Stimulated activated CD4-positive, alpha-beta T cell treated with anti-CD3 and anti-CD28 coated beads, Interleukin-2, amount 100 ng/mL, for 4 hours (primary cell): ENCODE data around the gene PNPLA2.

Experiments used
- DNase-seq: peaks from one replicate; pipeline ENCODE4 v3.0.0-alpha.2; 2020; ENCODE audit warnings: low read depth

The PNPLA2 gene

GRCh38 chr11:831118-831864 is 12.6 kb downstream of the PNPLA2 start:
- DNase-seq: no peak

GRCh38 chr11:831961-832528 is 13.3 kb downstream of the PNPLA2 start:
- no peak for DNase-seq

GRCh38 chr11:832529-833113 is 13.9 kb downstream of the PNPLA2 start, which contains the start of gene CD151:
TSS of gene CD151 (plus strand) at chr11:832952. CDS start at chr11:836070, 3,118 bp downstream.
- peak; percentile 40 for DNase-seq

GRCh38 chr11:833114-833791 is 14.5 kb downstream of the PNPLA2 start:
- no peak for DNase-seq

GRCh38 chr11:833849-834311 is 15.2 kb downstream of the PNPLA2 start:
- no peak for DNase-seq

GRCh38 chr11:834371-835316 is 15.9 kb downstream of the PNPLA2 start:
- DNase-seq: no peak

- DNase-seq: no peak
These were observed 17.6 kb downstream of the PNPLA2 start for GRCh38 chr11:836274-836673.

GRCh38 chr11:836700-837099 is 18.0 kb downstream of the PNPLA2 start:
- no peak for DNase-seq

GRCh38 chr11:837189-837989 is 18.7 kb downstream of the PNPLA2 start:
- no peak for DNase-seq

- DNase-seq: no peak
These were observed 19.2 kb downstream of the PNPLA2 start for GRCh38 chr11:837990-838307.

- DNase-seq: no peak
These were observed 19.9 kb downstream of the PNPLA2 start for GRCh38 chr11:838441-839279.

GRCh38 chr11:839280-839623 is 20.5 kb downstream of the PNPLA2 start:
- no peak for DNase-seq

GRCh38 chr11:839875-840617 is 21.3 kb downstream of the PNPLA2 start:
- no peak for DNase-seq

- DNase-seq: no peak
These were observed 23.3 kb downstream of the PNPLA2 start for GRCh38 chr11:841981-842369.

- peak; percentile 76 for DNase-seq
These were observed 23.8 kb downstream of the PNPLA2 start, which contains the start of the genes POLR2L and TSPAN4 for GRCh38 chr11:842370-843002. TSS of gene POLR2L (minus strand) at chr11:842529. CDS start at chr11:842508, 21 bp downstream. TSS of gene TSPAN4 (plus strand) at chr11:842852. CDS start at chr11:850305, 7,453 bp downstream.

GRCh38 chr11:843086-843734 is 24.5 kb downstream of the PNPLA2 start:
- no peak for DNase-seq

- DNase-seq: no peak
These were observed 25.3 kb downstream of the PNPLA2 start for GRCh38 chr11:843818-844692.
